ENCODE results near the gene NUPR1.

The NUPR1 gene, protein sequence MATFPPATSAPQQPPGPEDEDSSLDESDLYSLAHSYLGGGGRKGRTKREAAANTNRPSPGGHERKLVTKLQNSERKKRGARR

GRCh38 chr16:28538733-28539596, at the start of gene NUPR1:
Gene NUPR1 (minus strand): TSS chr16:28538974. CDS start chr16:28538907, 67 bp downstream.
- no peaks in the 10 kb centered on the region for H3K27me3 ChIP-seq (ENCODE audit: control insufficient read depth in 5 of 5, insufficient read depth in 4 of 5, low read length in 5 of 5)
- H3K4me3 ChIP-seq (ENCODE audit: low read depth in 1 of 5, low read length in 5 of 5) = peak within 1 kb of the TSS; percentile 75 to 96 (median 87)
- no peaks in the 10 kb centered on the region for H3K9me3 ChIP-seq (ENCODE audit: control insufficient read depth in 5 of 5, low read length in 5 of 5)
- H3K27ac ChIP-seq (ENCODE audit: low read depth, low read length) = peak within 1 kb of the TSS; percentile 98
- H3K36me3 ChIP-seq (ENCODE audit: control insufficient read depth in 5 of 5, insufficient read depth in 5 of 5, low read length in 5 of 5) = peaks cover 0 to 4% (median 3%) of the 10 kb centered on the region in 5 donors
- H3K4me1 ChIP-seq (ENCODE audit: control insufficient read depth in 5 of 5, insufficient read depth in 5 of 5, low read length in 5 of 5) = peaks cover 8 to 60% (median 42%) of the 10 kb centered on the region in 5 donors
- peak within 1 kb of the TSS; percentile 83 to 97 (median 92) for H3K9ac ChIP-seq (ENCODE audit: low read length in 5 of 5)

- Histone ChIP-seq H3K27ac (ENCODE audit: low read depth, low read length) (no peak overlapping the region), H3K9me3 (ENCODE audit: control insufficient read depth in 5 of 5, low read length in 5 of 5) (no peaks in the 10 kb centered on the region), H3K4me1 (ENCODE audit: control insufficient read depth in 5 of 5, insufficient read depth in 5 of 5, low read length in 5 of 5) (no peaks in the 10 kb centered on the region), H3K27me3 (ENCODE audit: control insufficient read depth in 5 of 5, insufficient read depth in 4 of 5, low read length in 5 of 5) (no peaks in the 10 kb centered on the region), H3K9ac (ENCODE audit: low read length in 5 of 5) (no peak overlapping the region), H3K36me3 (ENCODE audit: control insufficient read depth in 5 of 5, insufficient read depth in 5 of 5, low read length in 5 of 5) (peaks cover 0 to 84% (median 75%) of the 10 kb centered on the region in 5 donors), H3K4me3 (ENCODE audit: low read depth in 1 of 5, low read length in 5 of 5) (no peak overlapping the region)
Observed at GRCh38 chr16:28587386-28587785, 48.6 kb upstream of the NUPR1 start.

DNA sequence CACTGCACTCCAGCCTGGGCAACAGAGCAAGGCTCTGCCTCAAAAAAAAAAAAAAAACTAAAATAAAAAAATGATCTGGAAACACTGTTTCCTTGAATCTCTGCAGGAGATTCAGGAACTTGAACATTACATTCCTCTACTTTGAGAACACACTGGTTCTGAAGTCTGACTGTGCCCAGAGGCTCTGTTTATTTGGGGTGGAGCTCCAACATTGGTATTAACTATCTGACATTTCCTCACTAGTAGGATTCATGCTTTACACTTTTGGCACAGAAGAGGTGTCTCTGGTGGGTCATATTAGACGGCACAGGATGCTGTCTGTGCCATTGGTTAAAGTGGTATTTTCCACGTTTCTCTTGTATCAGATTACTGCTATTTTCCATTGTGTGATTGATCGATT, 47.7 kb upstream of the NUPR1 start:
- Histone ChIP-seq H3K9ac (ENCODE audit: low read length in 5 of 5) (no peak overlapping the region), H3K27me3 (ENCODE audit: control insufficient read depth in 5 of 5, insufficient read depth in 4 of 5, low read length in 5 of 5) (no peaks in the 10 kb centered on the region), H3K36me3 (ENCODE audit: control insufficient read depth in 5 of 5, insufficient read depth in 5 of 5, low read length in 5 of 5) (peaks cover 3 to 85% (median 74%) of the 10 kb centered on the region in 5 donors), H3K27ac (ENCODE audit: low read depth, low read length) (no peak overlapping the region), H3K4me1 (ENCODE audit: control insufficient read depth in 5 of 5, insufficient read depth in 5 of 5, low read length in 5 of 5) (no peaks in the 10 kb centered on the region), H3K9me3 (ENCODE audit: control insufficient read depth in 5 of 5, low read length in 5 of 5) (no peaks in the 10 kb centered on the region), H3K4me3 (ENCODE audit: low read depth in 1 of 5, low read length in 5 of 5) (no peak overlapping the region)

DNA sequence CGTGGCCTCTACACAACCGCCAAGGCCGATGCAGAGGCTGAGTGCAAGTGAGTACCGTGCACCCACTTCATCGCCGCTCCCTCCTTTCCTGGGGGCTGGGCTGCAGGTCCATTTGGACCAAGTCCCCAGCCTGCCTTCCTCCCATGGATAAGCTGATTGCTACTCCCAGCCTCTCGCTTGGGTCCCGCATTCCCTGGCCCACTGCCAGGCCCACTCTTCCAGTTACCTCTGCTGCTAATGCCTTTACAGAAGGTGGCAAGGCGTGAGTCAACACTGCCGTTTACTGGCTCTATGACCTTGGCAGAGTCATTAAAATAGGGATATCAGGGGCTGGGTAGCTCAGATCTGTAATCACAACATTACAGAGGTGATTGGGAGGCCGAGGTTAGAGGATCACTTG, 46.9 kb upstream of the NUPR1 start:
- Histone ChIP-seq H3K4me3 (ENCODE audit: low read depth in 1 of 5, low read length in 5 of 5) (no peak overlapping the region), H3K36me3 (ENCODE audit: control insufficient read depth in 5 of 5, insufficient read depth in 5 of 5, low read length in 5 of 5) (peaks cover 3 to 83% (median 71%) of the 10 kb centered on the region in 5 donors), H3K27ac (ENCODE audit: low read depth, low read length) (no peak overlapping the region), H3K9ac (ENCODE audit: low read length in 5 of 5) (no peak overlapping the region), H3K9me3 (ENCODE audit: control insufficient read depth in 5 of 5, low read length in 5 of 5) (no peaks in the 10 kb centered on the region), H3K27me3 (ENCODE audit: control insufficient read depth in 5 of 5, insufficient read depth in 4 of 5, low read length in 5 of 5) (no peaks in the 10 kb centered on the region), H3K4me1 (ENCODE audit: control insufficient read depth in 5 of 5, insufficient read depth in 5 of 5, low read length in 5 of 5) (no peaks in the 10 kb centered on the region)

GRCh38 chr16:28580726-28581315, 42.0 kb upstream of the NUPR1 start:
- Histone ChIP-seq H3K4me3 (ENCODE audit: low read depth in 1 of 5, low read length in 5 of 5) (no peak overlapping the region), H3K36me3 (ENCODE audit: control insufficient read depth in 5 of 5, insufficient read depth in 5 of 5, low read length in 5 of 5) (peaks cover 3 to 42% (median 34%) of the 10 kb centered on the region in 5 donors), H3K9me3 (ENCODE audit: control insufficient read depth in 5 of 5, low read length in 5 of 5) (no peaks in the 10 kb centered on the region), H3K27ac (ENCODE audit: low read depth, low read length) (no peak overlapping the region), H3K4me1 (ENCODE audit: control insufficient read depth in 5 of 5, insufficient read depth in 5 of 5, low read length in 5 of 5) (no peaks in the 10 kb centered on the region), H3K27me3 (ENCODE audit: control insufficient read depth in 5 of 5, insufficient read depth in 4 of 5, low read length in 5 of 5) (no peaks in the 10 kb centered on the region), H3K9ac (ENCODE audit: low read length in 5 of 5) (no peak overlapping the region)

GRCh38 chr16:28575446-28576109, 36.8 kb upstream of the NUPR1 start:
- no peak overlapping the region for H3K4me3 ChIP-seq (ENCODE audit: low read depth in 1 of 5, low read length in 5 of 5)
- H3K27me3 ChIP-seq (ENCODE audit: control insufficient read depth in 5 of 5, insufficient read depth in 4 of 5, low read length in 5 of 5) = no peaks in the 10 kb centered on the region
- no peaks in the 10 kb centered on the region for H3K9me3 ChIP-seq (ENCODE audit: control insufficient read depth in 5 of 5, low read length in 5 of 5)
- no peak overlapping the region for H3K27ac ChIP-seq (ENCODE audit: low read depth, low read length)
- peaks cover 0 to 5% (median 0%) of the 10 kb centered on the region in 5 donors for H3K36me3 ChIP-seq (ENCODE audit: control insufficient read depth in 5 of 5, insufficient read depth in 5 of 5, low read length in 5 of 5)
- H3K4me1 ChIP-seq (ENCODE audit: control insufficient read depth in 5 of 5, insufficient read depth in 5 of 5, low read length in 5 of 5) = peaks cover 2 to 25% (median 19%) of the 10 kb centered on the region in 5 donors
- no peak overlapping the region for H3K9ac ChIP-seq (ENCODE audit: low read length in 5 of 5)

DNA sequence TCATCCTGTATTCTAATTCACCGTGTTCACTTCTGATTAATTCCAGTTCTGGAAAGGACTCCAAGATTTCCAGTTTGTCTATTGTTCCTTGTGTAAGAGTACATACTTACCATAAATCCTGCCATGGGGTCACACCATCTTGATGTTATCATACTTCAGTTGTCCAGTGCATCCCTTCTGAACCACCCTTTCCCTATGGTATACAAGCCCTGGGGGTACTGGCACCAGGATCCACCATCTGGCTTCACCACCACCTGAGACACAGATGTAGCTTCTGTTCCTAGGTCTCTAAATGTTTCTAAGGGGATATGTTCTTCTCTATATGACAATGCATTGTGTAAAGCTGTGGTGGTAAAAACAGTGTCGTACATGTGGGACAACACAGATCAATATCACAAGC, 36.2 kb upstream of the NUPR1 start:
- no peak overlapping the region for H3K9ac ChIP-seq (ENCODE audit: low read length in 5 of 5)
- H3K27me3 ChIP-seq (ENCODE audit: control insufficient read depth in 5 of 5, insufficient read depth in 4 of 5, low read length in 5 of 5) = no peaks in the 10 kb centered on the region

GRCh38 chr16:28573738-28574718, 35.3 kb upstream of the NUPR1 start:
- Histone ChIP-seq H3K27me3 (ENCODE audit: control insufficient read depth in 5 of 5, insufficient read depth in 4 of 5, low read length in 5 of 5) (no peaks in the 10 kb centered on the region), H3K4me1 (ENCODE audit: control insufficient read depth in 5 of 5, insufficient read depth in 5 of 5, low read length in 5 of 5) (peaks cover 2 to 25% (median 19%) of the 10 kb centered on the region in 5 donors), H3K9me3 (ENCODE audit: control insufficient read depth in 5 of 5, low read length in 5 of 5) (no peaks in the 10 kb centered on the region), H3K27ac (ENCODE audit: low read depth, low read length) (no peak overlapping the region), H3K36me3 (ENCODE audit: control insufficient read depth in 5 of 5, insufficient read depth in 5 of 5, low read length in 5 of 5) (no peaks in the 10 kb centered on the region), H3K4me3 (ENCODE audit: low read depth in 1 of 5, low read length in 5 of 5) (no peak overlapping the region), H3K9ac (ENCODE audit: low read length in 5 of 5) (no peak overlapping the region)

More for the DNA sequence above, 36.2 kb upstream of the NUPR1 start:
- Histone ChIP-seq H3K4me3 (ENCODE audit: low read depth in 1 of 5, low read length in 5 of 5) (no peak overlapping the region), H3K9me3 (ENCODE audit: control insufficient read depth in 5 of 5, low read length in 5 of 5) (no peaks in the 10 kb centered on the region), H3K36me3 (ENCODE audit: control insufficient read depth in 5 of 5, insufficient read depth in 5 of 5, low read length in 5 of 5) (no peaks in the 10 kb centered on the region), H3K27ac (ENCODE audit: low read depth, low read length) (no peak overlapping the region), H3K4me1 (ENCODE audit: control insufficient read depth in 5 of 5, insufficient read depth in 5 of 5, low read length in 5 of 5) (peaks cover 2 to 25% (median 19%) of the 10 kb centered on the region in 5 donors)
